Naive thymus-derived CD4-positive, alpha-beta T cell (primary cell): ENCODE data around the gene TMEM97. TPM values are rescaled to one million over a fixed set of nuclear protein-coding genes. Genes with fewer than 3 reads are reported as not detected.

ENCODE experiments used
- ATAC-seq: fragments of 150-1000 bp; cut with Tn5 transposase; 2 replicates; pipeline ENCODE4 v1.10.0; 2021; ENCODE audit warnings: mild to moderate bottlenecking, moderate library complexity
- CTCF ChIA-PET: fragments of 350-600 bp; sonication (Branson Sonifier 250); formaldehyde crosslinking; loops from one replicate; lab custom pipeline; 2021; ENCODE audit warnings: antibody characterized with exemption; lab: Charles Lee
- POLR2A ChIA-PET: fragments of 350-600 bp; sonication (Branson Sonifier 250); formaldehyde crosslinking; loops from one replicate; lab custom pipeline; 2021; ENCODE audit warnings: antibody characterized with exemption, inconsistent platforms; lab: Charles Lee
- DNase-seq, 9 donors: peaks; one replicate each; pipeline versions ENCODE4 v3.0.0 to v3.0.0-alpha.2; 2020 to 2022; ENCODE audit warnings: mixed read lengths in 1 of 9
- H3K27ac ChIP-seq: one replicate; pipeline ENCODE4 v1.7.0; 2013; ENCODE audit warnings: mild to moderate bottlenecking, low read depth, low read length, moderate library complexity
- H3K27me3 ChIP-seq, 2 donors: one replicate each; pipeline ENCODE4 v1.7.0; 2013; ENCODE audit warnings: low read length in 2 of 2, mild to moderate bottlenecking in 2 of 2, moderate library complexity in 2 of 2; ENCODE audit not compliant: control insufficient read depth in 2 of 2, insufficient read depth in 2 of 2
- H3K36me3 ChIP-seq, 3 experiments: 1 replicate in 2 of 3; 2 replicates in 1 of 3; pipeline ENCODE4 v1.7.0; 2013; ENCODE audit warnings: low read length in 3 of 3, mild to moderate bottlenecking in 3 of 3, moderate library complexity in 1 of 3; ENCODE audit not compliant: insufficient read depth in 3 of 3, control insufficient read depth in 2 of 3
- H3K4me1 ChIP-seq, 2 donors: one replicate each; pipeline ENCODE4 v1.7.0; 2013; ENCODE audit warnings: low read length in 2 of 2, mild to moderate bottlenecking in 2 of 2, moderate library complexity in 1 of 2; ENCODE audit not compliant: control insufficient read depth in 2 of 2, insufficient read depth in 2 of 2
- H3K4me3 ChIP-seq: 2 replicates; pipeline ENCODE4 v1.7.0; 2013; ENCODE audit warnings: mild to moderate bottlenecking, low read length
- H3K9me3 ChIP-seq, 3 experiments: 1 replicate in 2 of 3; 2 replicates in 1 of 3; pipeline ENCODE4 v1.7.0; 2013; ENCODE audit warnings: low read length in 3 of 3; ENCODE audit not compliant: control insufficient read depth in 2 of 3
- H3K27ac Mint-ChIP-seq, 9 donors: one replicate each; pipeline ENCODE4 v1.8.0; 2020 to 2022; ENCODE audit warnings: mixed read lengths in 9 of 9, mild to moderate bottlenecking in 8 of 9, moderate library complexity in 5 of 9, inconsistent platforms in 2 of 9
- H3K27me3 Mint-ChIP-seq, 5 donors: one replicate each; pipeline ENCODE4 v1.8.0; 2021 to 2022; ENCODE audit warnings: mixed read lengths in 5 of 5, mild to moderate bottlenecking in 1 of 5
- H3K36me3 Mint-ChIP-seq, 5 donors: one replicate each; pipeline ENCODE4 v1.8.0; 2020 to 2022; ENCODE audit warnings: mixed read lengths in 5 of 5, mild to moderate bottlenecking in 3 of 5, inconsistent platforms in 1 of 5
- H3K4me1 Mint-ChIP-seq, 7 donors: one replicate each; pipeline ENCODE4 v1.8.0; 2020 to 2022; ENCODE audit warnings: mixed read lengths in 7 of 7, mild to moderate bottlenecking in 3 of 7, inconsistent platforms in 1 of 7
- H3K4me3 Mint-ChIP-seq, 10 donors: one replicate each; pipeline ENCODE4 v1.8.0; 2020 to 2022; ENCODE audit warnings: mild to moderate bottlenecking in 10 of 10, mixed read lengths in 10 of 10, moderate library complexity in 6 of 10, inconsistent platforms in 2 of 10
- H3K9me3 Mint-ChIP-seq, 11 donors: one replicate each; pipeline ENCODE4 v1.8.0; 2020 to 2022; ENCODE audit warnings: mixed read lengths in 11 of 11, mild to moderate bottlenecking in 4 of 11, inconsistent platforms in 1 of 11, moderate library complexity in 1 of 11
- intact Hi-C, 2 donors: fragments of 100-400 bp; cut with micrococcal nuclease; formaldehyde crosslinking; loops; one replicate each; pipeline ENCODE4 v1.15.1; 2023
- polyA plus RNA-seq, 2 donors: library from polyadenylated mRNA; unstranded; fragments of 300-500 nt; fragmentation: Illumina TruSeq; gene quantifications; one replicate each; pipeline ENCODE4 v1.2.3, GENCODE V29; 2021
- total RNA-seq, 6 experiments: library from RNA in 5 of 6; stranded (reverse) in 5 of 6; gene quantifications; 1 replicate in 5 of 6; 2 replicates in 1 of 6; pipeline ENCODE4 v1.2.3 and lab custom pipeline; 2021 to 2026

TMEM97 gene
- total and polyA plus RNA-seq, 7 experiments from 2014 or later: 2.9 to 19.9 (median 6.6) TPM

GRCh38 chr17:28369684-28370034 lies 50.7 kb downstream of the TMEM97 start:
- H3K36me3 Mint-ChIP-seq: peaks cover 0 to 2% (median 0%) of the 10 kb centered on the region in 5 donors
- H3K27me3 ChIP-seq: no peaks in the 10 kb centered on the region
- ATAC-seq (no peak), DNase-seq (no peak)
- H3K9me3 ChIP-seq: no peaks in the 10 kb centered on the region
- H3K4me1 Mint-ChIP-seq: peaks cover 10 to 21% (median 18%) of the 10 kb centered on the region in 7 donors
- H3K4me3 ChIP-seq: no peak overlapping the region
- ChIA-PET POLR2A (interaction anchor here (0.8 to 3.3 kb wide), 2 partner anchors 12 kb away, joined by 5 to 17 read pairs; partner anchors contain the start of gene POLDIP2), CTCF (interaction anchor here (1.0 kb wide), 1 partner anchor 47 kb away, joined by 4 read pairs; no protein-coding TSS in a partner anchor)
- peaks cover 0 to 9% (median 0%) of the 10 kb centered on the region in 3 experiments for H3K36me3 ChIP-seq
- peaks cover 9 to 11% of the 10 kb centered on the region in 2 donors for H3K4me1 ChIP-seq
- H3K27ac ChIP-seq: no peak overlapping the region
- H3K27ac Mint-ChIP-seq: peak overlapping the region in 6 of 9 donors; percentile 12 to 97 (median 55)
- H3K4me3 Mint-ChIP-seq: peak overlapping the region in 1 of 10 donors; percentile 96
- H3K27me3 Mint-ChIP-seq: no peaks in the 10 kb centered on the region
- no peaks in the 10 kb centered on the region for H3K9me3 Mint-ChIP-seq
- intact Hi-C loops: loop anchor here (2.0 to 10.0 kb wide), 4 partner anchors 38 to 205 kb away; partner anchors contain the start of genes ALDOC (in 1 of the 2), PIGS (in 1 of the 2), SLC46A1 (in 1 of the 2) and UNC119 (in 1 of the 2)

- Histone ChIP-seq H3K9me3 (no peaks in the 10 kb centered on the region), H3K36me3 (peaks cover 0 to 5% (median 0%) of the 10 kb centered on the region in 3 experiments), H3K27ac (peak within 1 kb of the TSS; percentile 88), H3K27me3 (no peaks in the 10 kb centered on the region), H3K4me3 (peak within 1 kb of the TSS; percentile 78), H3K4me1 (peaks cover 9 to 11% of the 10 kb centered on the region in 2 donors)
- CTCF ChIA-PET: interaction anchor here (0.7 to 1.0 kb wide), 2 partner anchors 46 to 66 kb away, joined by 3 to 4 read pairs; no protein-coding TSS in a partner anchor
- POLR2A ChIA-PET: interaction anchor here (0.5 to 3.3 kb wide), 2 partner anchors 12 to 230 kb away, joined by 3 to 17 read pairs; partner anchors contain the start of gene POLDIP2
- intact Hi-C loops: loop anchor here (2.0 to 10.0 kb wide), 4 partner anchors 37 to 205 kb away; partner anchors contain the start of genes ALDOC (in 1 of the 2), PIGS (in 1 of the 2), SLC46A1 (in 1 of the 2) and UNC119 (in 1 of the 2)
- H3K4me3 Mint-ChIP-seq: peak within 1 kb of the TSS; percentile 88 to 98 (median 94)
- ATAC-seq (no peak), DNase-seq (no peak)
- peaks cover 0 to 4% (median 0%) of the 10 kb centered on the region in 5 donors for H3K36me3 Mint-ChIP-seq
- no peaks in the 10 kb centered on the region for H3K27me3 Mint-ChIP-seq
- H3K9me3 Mint-ChIP-seq: no peaks in the 10 kb centered on the region
- peaks cover 10 to 25% (median 18%) of the 10 kb centered on the region in 7 donors for H3K4me1 Mint-ChIP-seq
- H3K27ac Mint-ChIP-seq: peak within 1 kb of the TSS; percentile 66 to 97 (median 93)
Observed at GRCh38 chr17:28370035-28370743, 51.2 kb downstream of the TMEM97 start, which contains the start of gene VTN. Gene VTN, minus strand, starts transcription at chr17:28370307. Its CDS starts 104 bp downstream, at chr17:28370203.

- ATAC-seq (no peak), DNase-seq (no peak)
- Histone ChIP-seq H3K4me1 (peaks cover 9 to 11% of the 10 kb centered on the region in 2 donors), H3K27me3 (no peaks in the 10 kb centered on the region), H3K4me3 (no peak overlapping the region), H3K36me3 (no peaks in the 10 kb centered on the region), H3K9me3 (no peaks in the 10 kb centered on the region), H3K27ac (peak overlapping the region; percentile 88)
- CTCF ChIA-PET: interaction anchor here (0.7 to 1.0 kb wide), 2 partner anchors 46 to 65 kb away, joined by 3 to 4 read pairs; no protein-coding TSS in a partner anchor
- Mint-ChIP-seq H3K4me3 (peak overlapping the region; percentile 88 to 98 (median 94)), H3K36me3 (peaks cover 0 to 4% (median 0%) of the 10 kb centered on the region in 5 donors), H3K27me3 (no peaks in the 10 kb centered on the region), H3K9me3 (no peaks in the 10 kb centered on the region), H3K4me1 (peaks cover 10 to 25% (median 18%) of the 10 kb centered on the region in 7 donors), H3K27ac (peak overlapping the region in 8 of 9 donors; percentile 55 to 97 (median 90))
- intact Hi-C loops: loop anchor here (1.0 to 10.0 kb wide), 8 partner anchors 13 to 329 kb away; partner anchors contain the start of genes IFT20 (in 2 of the 2), POLDIP2 (in 2 of the 2), TNFAIP1 (in 2 of the 2) and ALDOC (in 1 of the 2)
- POLR2A ChIA-PET: interaction anchor here (0.5 to 3.3 kb wide), 2 partner anchors 13 to 230 kb away, joined by 3 to 17 read pairs; partner anchors contain the start of gene POLDIP2
Observed at GRCh38 chr17:28370744-28371103, 51.7 kb downstream of the TMEM97 start.

- Mint-ChIP-seq H3K27me3 (no peaks in the 10 kb centered on the region), H3K4me3 (peak within 1 kb of the TSS; percentile 88 to 98 (median 94)), H3K36me3 (peaks cover 0 to 4% (median 0%) of the 10 kb centered on the region in 5 donors), H3K9me3 (no peaks in the 10 kb centered on the region), H3K4me1 (peaks cover 10 to 25% (median 18%) of the 10 kb centered on the region in 7 donors), H3K27ac (peak within 1 kb of the TSS; percentile 66 to 97 (median 93))
- H3K4me3 ChIP-seq: peak within 1 kb of the TSS; percentile 78
- no peaks in the 10 kb centered on the region for H3K9me3 ChIP-seq
- peak within 1 kb of the TSS; percentile 88 for H3K27ac ChIP-seq
- ATAC-seq (peak; percentile 91), DNase-seq (peak; percentile 52 to 90 (median 64))
- peaks cover 9 to 11% of the 10 kb centered on the region in 2 donors for H3K4me1 ChIP-seq
- intact Hi-C loops: loop anchor here (1.0 to 10.0 kb wide), 9 partner anchors 13 to 330 kb away; partner anchors contain the start of genes IFT20 (in 2 of the 2), POLDIP2 (in 2 of the 2), TMEM97 (in 2 of the 2) and TNFAIP1 (in 2 of the 2)
- ChIA-PET POLR2A (interaction anchor here (0.8 to 3.3 kb wide), 6 partner anchors 11 to 358 kb away, joined by 3 to 17 read pairs (median 3); partner anchors contain the start of genes POLDIP2 and TNFAIP1), CTCF (interaction anchor here (0.7 kb wide), 1 partner anchor 64 kb away, joined by 3 read pairs; no protein-coding TSS in a partner anchor)
- no peaks in the 10 kb centered on the region for H3K27me3 ChIP-seq
- no peaks in the 10 kb centered on the region for H3K36me3 ChIP-seq
Observed at GRCh38 chr17:28371245-28372202, 52.5 kb downstream of the TMEM97 start, which contains the start of gene SARM1. Gene SARM1, plus strand, starts transcription at chr17:28371694. Its CDS starts 339 bp downstream, at chr17:28372033.

- DNase-seq: peak in 2 of 9 donors; percentile 15 to 16
- ATAC-seq: no peak
- peak overlapping the region in 6 of 9 donors; percentile 23 to 91 (median 54) for H3K27ac Mint-ChIP-seq
- H3K36me3 Mint-ChIP-seq: peaks cover 0 to 4% (median 0%) of the 10 kb centered on the region in 5 donors
- intact Hi-C loops: loop anchor here (1.0 to 10.0 kb wide), 5 partner anchors 12 to 202 kb away; partner anchors contain the start of genes ALDOC (in 1 of the 2), PIGS (in 1 of the 2), SLC46A1 (in 1 of the 2) and TMEM97 (in 1 of the 2)
- Histone ChIP-seq H3K4me3 (peak overlapping the region; percentile 78), H3K9me3 (no peaks in the 10 kb centered on the region), H3K27ac (peak overlapping the region; percentile 88), H3K36me3 (no peaks in the 10 kb centered on the region), H3K4me1 (peaks cover 9 to 11% of the 10 kb centered on the region in 2 donors), H3K27me3 (no peaks in the 10 kb centered on the region)
- H3K4me1 Mint-ChIP-seq: peaks cover 10 to 25% (median 18%) of the 10 kb centered on the region in 7 donors
- peak overlapping the region; percentile 70 to 95 (median 85) for H3K4me3 Mint-ChIP-seq
- ChIA-PET CTCF (no interaction called here), POLR2A (interaction anchor here (0.8 to 3.3 kb wide), 5 partner anchors 12 to 357 kb away, joined by 3 to 17 read pairs (median 3); partner anchors contain the start of genes POLDIP2 and TNFAIP1)
- H3K27me3 Mint-ChIP-seq: no peaks in the 10 kb centered on the region
- no peaks in the 10 kb centered on the region for H3K9me3 Mint-ChIP-seq
Observed at GRCh38 chr17:28372203-28372944, 53.4 kb downstream of the TMEM97 start.
